Measurements from ENCODE around the gene GCH1.
"Not testable (repeated sequence)": the region's sequence is repeated elsewhere in the genome, so short reads cannot be mapped to it uniquely, and the experiment has no call there.

Gene GCH1

DNA sequence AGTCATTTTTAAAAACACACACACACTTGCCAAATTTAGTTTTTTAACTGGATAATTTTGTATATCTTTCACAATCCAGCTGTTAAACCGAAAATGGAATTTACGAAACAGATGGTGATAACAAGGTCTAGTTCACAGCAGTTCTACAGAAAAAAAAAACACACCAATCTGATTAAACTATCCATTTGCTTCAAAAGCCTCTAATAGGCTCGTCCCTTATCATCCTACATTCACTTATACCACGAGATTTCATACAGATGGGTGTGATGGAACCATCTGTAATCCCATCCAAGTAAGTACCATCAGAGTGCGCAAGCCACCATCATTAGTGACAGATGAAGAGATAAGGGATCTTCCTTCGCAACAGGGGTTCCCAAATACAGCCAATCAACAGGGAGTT, 20.1 kb downstream of the GCH1 start:
- no peak for DNase-seq (ENCODE audit: low read depth)
- TF ChIP-seq CTCF (IDR thresholded peaks at IDR 0.05; ENCODE audit: low read length, missing control alignments), result no peak

GRCh38 chr14:54881761-54882401, 20.7 kb downstream of the GCH1 start:
- peak; percentile 56 for DNase-seq (ENCODE audit: low read depth)
- TF ChIP-seq CTCF (IDR thresholded peaks at IDR 0.05; ENCODE audit: low read length, missing control alignments), result no peak
- H3K4me3 ChIP-seq (replicated peaks; ENCODE audit: low read depth, low read length), result peak overlapping the region; percentile 52

More for the DNA sequence above, 20.1 kb downstream of the GCH1 start:
- H3K4me3 ChIP-seq (replicated peaks; ENCODE audit: low read depth, low read length), result no peak overlapping the region

DNA sequence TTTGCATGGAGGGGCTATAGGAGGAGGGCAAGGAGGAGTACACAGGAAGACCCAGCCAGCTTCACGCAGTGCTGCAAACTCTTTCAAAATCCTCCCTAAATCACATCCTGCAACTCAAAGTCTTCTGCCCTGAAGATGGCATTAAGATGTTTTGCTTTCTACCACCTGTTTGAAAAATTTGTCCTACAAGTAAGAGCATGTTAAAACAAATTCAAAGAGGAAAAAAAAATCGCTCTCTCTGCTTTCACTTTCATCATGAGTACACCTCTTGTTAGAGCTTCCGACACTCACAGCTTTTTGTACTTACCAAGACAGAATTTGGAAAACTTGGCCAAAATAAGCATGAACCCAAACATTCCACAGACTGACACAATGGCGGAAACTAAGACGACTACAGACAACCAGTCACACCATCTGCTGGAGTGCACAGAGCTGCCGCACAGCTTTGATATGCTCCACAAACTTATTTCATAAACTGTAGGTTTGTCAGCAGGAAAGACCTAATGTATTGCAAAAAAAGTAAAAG, 21.3 kb downstream of the GCH1 start:
- TF ChIP-seq CTCF (IDR thresholded peaks at IDR 0.05; ENCODE audit: low read length, missing control alignments), result peak; percentile 5
- H3K4me3 ChIP-seq (replicated peaks; ENCODE audit: low read depth, low read length), result peak overlapping the region; percentile 52
- DNase-seq (ENCODE audit: low read depth), result peak; percentile 74

DNA sequence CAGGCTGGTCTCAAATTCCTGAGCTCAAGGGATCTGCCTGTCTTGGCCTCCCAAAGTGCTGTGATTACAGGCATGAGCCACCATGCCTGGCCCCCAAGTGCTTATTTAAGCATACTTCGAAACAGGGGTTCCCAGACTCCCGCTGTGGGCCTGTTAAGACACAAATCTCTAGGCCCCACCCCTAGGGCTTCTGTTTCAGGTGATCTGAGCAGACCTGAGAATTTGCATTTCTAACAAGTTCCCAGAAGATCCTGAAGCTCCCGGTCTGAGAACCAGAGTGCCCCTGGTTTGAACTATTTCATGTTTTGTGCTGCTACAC, 25.0 kb downstream of the GCH1 start:
- TF ChIP-seq CTCF (IDR thresholded peaks at IDR 0.05; ENCODE audit: low read length, missing control alignments), result no peak
- no peak for DNase-seq (ENCODE audit: low read depth)
- H3K4me3 ChIP-seq (replicated peaks; ENCODE audit: low read depth, low read length), result no peak overlapping the region

DNA sequence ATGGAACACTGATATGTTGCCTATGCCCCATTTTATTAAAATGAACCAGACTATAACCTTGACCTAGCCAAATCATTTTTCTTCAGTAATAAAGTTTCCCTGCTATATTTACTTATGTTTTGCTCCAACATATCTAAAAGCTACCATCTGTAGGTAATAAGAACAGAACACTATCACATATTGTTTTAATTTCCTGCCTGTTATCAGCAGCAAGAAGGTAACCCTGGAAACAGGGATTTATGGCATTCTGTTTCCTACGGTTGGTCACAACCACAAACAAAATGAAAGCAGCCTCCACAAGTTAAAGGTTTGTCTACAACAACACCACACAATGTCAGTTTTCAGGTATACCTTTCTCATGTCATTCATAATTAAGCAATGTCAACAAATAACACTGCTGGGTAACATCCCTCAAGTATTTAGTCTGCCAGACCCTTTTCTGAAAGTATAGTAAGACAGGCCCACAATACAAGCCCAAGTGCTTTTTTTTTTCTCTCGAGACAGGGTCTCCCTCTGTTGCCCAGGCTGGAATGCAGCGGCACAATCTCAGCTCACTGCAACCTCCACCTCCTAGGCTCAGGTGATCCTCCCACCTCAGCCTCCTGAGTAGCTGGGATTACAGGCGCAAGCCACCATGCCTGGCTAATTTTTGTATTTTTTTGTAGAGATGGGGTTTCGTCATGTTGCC, 25.5 kb downstream of the GCH1 start:
- DNase-seq (ENCODE audit: low read depth), result peak; percentile 42
- no peak for TF ChIP-seq CTCF (IDR thresholded peaks at IDR 0.05; ENCODE audit: low read length, missing control alignments)
- H3K4me3 ChIP-seq (replicated peaks; ENCODE audit: low read depth, low read length), result no peak overlapping the region

DNA sequence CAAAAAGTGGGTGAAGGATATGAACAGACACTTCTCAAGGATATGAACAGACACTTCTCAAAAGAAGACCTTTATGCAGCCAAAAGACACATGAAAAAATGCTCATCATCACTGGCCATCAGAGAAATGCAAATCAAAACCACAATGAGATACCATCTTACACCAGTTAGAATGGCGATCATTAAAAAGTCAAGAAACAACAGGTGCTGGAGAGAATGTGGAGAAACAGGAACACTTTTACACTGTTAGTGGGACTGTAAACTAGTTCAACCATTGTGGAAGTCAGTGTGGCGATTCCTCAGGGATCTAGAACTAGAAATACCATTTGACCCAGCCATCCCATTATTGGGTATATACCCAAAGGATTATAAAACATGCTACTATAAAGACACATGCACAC, 27.0 kb downstream of the GCH1 start:
- DNase-seq (ENCODE audit: low read depth); H3K4me3 ChIP-seq (replicated peaks; ENCODE audit: low read depth, low read length): not testable (repeated sequence)

GRCh38 chr14:54870154-54871090, 32.2 kb downstream of the GCH1 start:
- peak overlapping the region; percentile 55 for H3K4me3 ChIP-seq (replicated peaks; ENCODE audit: low read depth, low read length)
- DNase-seq (ENCODE audit: low read depth), result peak; percentile 42
